Activated naive CD4-positive, alpha-beta T cell treated with anti-CD3 and anti-CD28 coated beads, Interleukin-2, amount 50 U/mL, for 24 hours (primary cell): ENCODE data around the gene ARFGEF2.
"Not testable (repeated sequence)": the region's sequence is repeated elsewhere in the genome, so short reads cannot be mapped to it uniquely, and the experiment has no call there.

ENCODE experiments used
- H3K27ac Mint-ChIP-seq: one replicate; pipeline ENCODE4 v1.8.0; 2021; ENCODE audit warnings: mild to moderate bottlenecking, mixed read lengths
- H3K27me3 Mint-ChIP-seq: one replicate; pipeline ENCODE4 v1.8.0; 2021; ENCODE audit warnings: mixed read lengths
- H3K36me3 Mint-ChIP-seq: one replicate; pipeline ENCODE4 v1.8.0; 2021; ENCODE audit warnings: mixed read lengths
- H3K4me1 Mint-ChIP-seq: one replicate; pipeline ENCODE4 v1.8.0; 2021; ENCODE audit warnings: mixed read lengths
- H3K4me3 Mint-ChIP-seq: one replicate; pipeline ENCODE4 v1.8.0; 2021; ENCODE audit warnings: mild to moderate bottlenecking, mixed read lengths
- H3K9me3 Mint-ChIP-seq: one replicate; pipeline ENCODE4 v1.8.0; 2021; ENCODE audit warnings: mixed read lengths

The ARFGEF2 gene

GRCh38 chr20:49030954-49031619 is 109.6 kb downstream of the ARFGEF2 start:
- Mint-ChIP-seq H3K36me3 (peaks cover 12% of the 10 kb centered on the region), H3K4me3 (no peak overlapping the region), H3K4me1 (no peaks in the 10 kb centered on the region), H3K9me3 (no peaks in the 10 kb centered on the region), H3K27ac (no peak overlapping the region), H3K27me3 (no peaks in the 10 kb centered on the region)

- H3K9me3 Mint-ChIP-seq = no peaks in the 10 kb centered on the region
- no peak overlapping the region for H3K27ac Mint-ChIP-seq
- no peak overlapping the region for H3K4me3 Mint-ChIP-seq
- H3K4me1 Mint-ChIP-seq = no peaks in the 10 kb centered on the region
- peaks cover 12% of the 10 kb centered on the region for H3K36me3 Mint-ChIP-seq
- no peaks in the 10 kb centered on the region for H3K27me3 Mint-ChIP-seq
These were observed 110.9 kb downstream of the ARFGEF2 start for GRCh38 chr20:49032455-49032854.

GRCh38 chr20:49034070-49034732 is 112.7 kb downstream of the ARFGEF2 start:
- H3K4me1 Mint-ChIP-seq = peaks cover 10% of the 10 kb centered on the region
- H3K36me3 Mint-ChIP-seq = peaks cover 6% of the 10 kb centered on the region
- H3K27ac Mint-ChIP-seq = no peak overlapping the region
- H3K27me3 Mint-ChIP-seq = no peaks in the 10 kb centered on the region
- H3K9me3 Mint-ChIP-seq = no peaks in the 10 kb centered on the region
- no peak overlapping the region for H3K4me3 Mint-ChIP-seq

GRCh38 chr20:49037962-49038387 is 116.5 kb downstream of the ARFGEF2 start:
- Mint-ChIP-seq H3K27ac (peak overlapping the region; percentile 5), H3K36me3 (peaks cover 3% of the 10 kb centered on the region), H3K4me3 (peak overlapping the region; percentile 11), H3K4me1 (peaks cover 16% of the 10 kb centered on the region), H3K9me3 (no peaks in the 10 kb centered on the region), H3K27me3 (no peaks in the 10 kb centered on the region)

- H3K4me3 Mint-ChIP-seq = no peak overlapping the region
- H3K36me3 Mint-ChIP-seq = no peaks in the 10 kb centered on the region
- no peak overlapping the region for H3K27ac Mint-ChIP-seq
These were observed 118.3 kb downstream of the ARFGEF2 start for GRCh38 chr20:49039854-49040253.

GRCh38 chr20:49043000-49043399 is 121.5 kb downstream of the ARFGEF2 start:
- Mint-ChIP-seq H3K4me3 (no peak overlapping the region), H3K9me3 (no peaks in the 10 kb centered on the region), H3K27ac (no peak overlapping the region), H3K36me3 (peaks cover 5% of the 10 kb centered on the region), H3K4me1 (peaks cover 33% of the 10 kb centered on the region), H3K27me3 (no peaks in the 10 kb centered on the region)

More at GRCh38 chr20:49039854-49040253, 118.3 kb downstream of the ARFGEF2 start:
- Mint-ChIP-seq H3K27me3 (no peaks in the 10 kb centered on the region), H3K4me1 (peaks cover 16% of the 10 kb centered on the region), H3K9me3 (no peaks in the 10 kb centered on the region)

GRCh38 chr20:49045440-49046086 is 124.1 kb downstream of the ARFGEF2 start:
- no peaks in the 10 kb centered on the region for H3K9me3 Mint-ChIP-seq
- H3K36me3 Mint-ChIP-seq = peaks cover 11% of the 10 kb centered on the region
- peak overlapping the region; percentile 97 for H3K4me3 Mint-ChIP-seq
- H3K27ac Mint-ChIP-seq = peak overlapping the region; percentile 99
- no peaks in the 10 kb centered on the region for H3K27me3 Mint-ChIP-seq
- H3K4me1 Mint-ChIP-seq = peaks cover 35% of the 10 kb centered on the region

- peaks cover 11% of the 10 kb centered on the region for H3K36me3 Mint-ChIP-seq
- no peaks in the 10 kb centered on the region for H3K27me3 Mint-ChIP-seq
- H3K9me3 Mint-ChIP-seq = no peaks in the 10 kb centered on the region
- peak within 1 kb of the TSS; percentile 99 for H3K27ac Mint-ChIP-seq
- peaks cover 41% of the 10 kb centered on the region for H3K4me1 Mint-ChIP-seq
- peak within 1 kb of the TSS; percentile 97 for H3K4me3 Mint-ChIP-seq
These were observed 124.8 kb downstream of the ARFGEF2 start, which contains the start of gene CSE1L for GRCh38 chr20:49046087-49046900. CSE1L (plus strand) TSS chr20:49046312; CDS start chr20:49058464, 12,152 bp downstream.

GRCh38 chr20:49052334-49052733 is 130.8 kb downstream of the ARFGEF2 start:
- Mint-ChIP-seq H3K4me1 (peaks cover 68% of the 10 kb centered on the region), H3K4me3 (peak overlapping the region; percentile 53)

GRCh38 chr20:49054056-49054643 is 132.6 kb downstream of the ARFGEF2 start:
- peaks cover 53% of the 10 kb centered on the region for H3K4me1 Mint-ChIP-seq
- no peak overlapping the region for H3K4me3 Mint-ChIP-seq
- H3K27ac Mint-ChIP-seq = no peak overlapping the region
- peaks cover 6% of the 10 kb centered on the region for H3K36me3 Mint-ChIP-seq
- no peaks in the 10 kb centered on the region for H3K9me3 Mint-ChIP-seq
- H3K27me3 Mint-ChIP-seq = no peaks in the 10 kb centered on the region

More at GRCh38 chr20:49052334-49052733, 130.8 kb downstream of the ARFGEF2 start:
- H3K36me3 Mint-ChIP-seq = peaks cover 15% of the 10 kb centered on the region
- H3K9me3 Mint-ChIP-seq = no peaks in the 10 kb centered on the region
- H3K27ac Mint-ChIP-seq = peak overlapping the region; percentile 84
- no peaks in the 10 kb centered on the region for H3K27me3 Mint-ChIP-seq

- Mint-ChIP-seq H3K36me3 (peaks cover 6% of the 10 kb centered on the region), H3K4me1 (peaks cover 11% of the 10 kb centered on the region), H3K4me3 (no peak overlapping the region), H3K27me3 (no peaks in the 10 kb centered on the region), H3K27ac (no peak overlapping the region), H3K9me3 (no peaks in the 10 kb centered on the region)
These were observed 141.8 kb downstream of the ARFGEF2 start for GRCh38 chr20:49063279-49063678.

- H3K4me1 Mint-ChIP-seq = peaks cover 8% of the 10 kb centered on the region
- H3K4me3 Mint-ChIP-seq = no peak overlapping the region
- H3K36me3 Mint-ChIP-seq = peaks cover 10% of the 10 kb centered on the region
- H3K27ac Mint-ChIP-seq = peak overlapping the region; percentile 12
- H3K27me3 Mint-ChIP-seq = no peaks in the 10 kb centered on the region
- H3K9me3 Mint-ChIP-seq = no peaks in the 10 kb centered on the region
These were observed 153.0 kb downstream of the ARFGEF2 start for GRCh38 chr20:49074521-49074920.

- peaks cover 5% of the 10 kb centered on the region for H3K4me1 Mint-ChIP-seq
- H3K4me3 Mint-ChIP-seq = no peak overlapping the region
- no peaks in the 10 kb centered on the region for H3K27me3 Mint-ChIP-seq
- H3K27ac Mint-ChIP-seq = no peak overlapping the region
- peaks cover 11% of the 10 kb centered on the region for H3K36me3 Mint-ChIP-seq
- no peaks in the 10 kb centered on the region for H3K9me3 Mint-ChIP-seq
These were observed 156.8 kb downstream of the ARFGEF2 start for GRCh38 chr20:49078310-49078709.

- H3K27me3 Mint-ChIP-seq, H3K4me1 Mint-ChIP-seq, H3K9me3 Mint-ChIP-seq, H3K36me3 Mint-ChIP-seq, H3K27ac Mint-ChIP-seq, H3K4me3 Mint-ChIP-seq: not testable (repeated sequence)
These were observed 160.8 kb downstream of the ARFGEF2 start for GRCh38 chr20:49082295-49082694.
